K562 (cell line): Measurements from ENCODE around the gene TUBB2A. TPM values are rescaled to one million over a fixed set of nuclear protein-coding genes. Genes with fewer than 3 reads are reported as not detected.

Experiments used
- CTCF ChIP-seq, 3 experiments: IDR thresholded peaks in 2 of 3; conservative IDR thresholded peaks in 1 of 3; 2 replicates each; pipeline ENCODE4 v1.5.1; 2011 to 2012; ENCODE audit warnings: low read length in 3 of 3, mild to moderate bottlenecking in 3 of 3, control low read depth in 2 of 3, improper control_type of control experiment in 1 of 3, inconsistent platforms in 1 of 3, low read depth in 1 of 3, mixed read lengths in 1 of 3, moderate library complexity in 1 of 3; ENCODE audit not compliant: insufficient read depth in 2 of 3
- ETV6 ChIP-seq, 3 experiments: fragments of 150-350 bp in 1 of 3; sonication (generic) in 1 of 3; formaldehyde crosslinking in 1 of 3; IDR thresholded peaks; 2 replicates each; pipeline versions ENCODE4 v1.6.1 to v1.8.0; 2014 to 2022; ENCODE audit warnings: borderline replicate concordance in 2 of 3, low read depth in 2 of 3, antibody characterized with exemption in 1 of 3, low read length in 1 of 3, mild to moderate bottlenecking in 1 of 3, missing genetic modification reagents in 1 of 3
- FOXJ2 ChIP-seq: fragments of 200-800 bp; sonication (Bioruptor generic); IDR thresholded peaks from 2 replicates; pipeline ENCODE4 v1.6.1; 2016; ENCODE audit warnings: missing genetic modification characterization, missing compliant biosample characterization
- KLF1 ChIP-seq: fragments of 450-650 bp; IDR thresholded peaks from 2 replicates; pipeline ENCODE4 v1.6.1; 2016; ENCODE audit warnings: missing genetic modification characterization, missing compliant biosample characterization
- L3MBTL2 ChIP-seq: fragments of 450-650 bp; IDR thresholded peaks from 2 replicates; pipeline ENCODE4 v1.6.1; 2016; ENCODE audit warnings: mild to moderate bottlenecking, moderate library complexity
- MTA2 ChIP-seq: fragments of 450-650 bp; IDR thresholded peaks from 2 replicates; pipeline ENCODE4 v1.6.1; 2016; ENCODE audit warnings: low read depth
- NFXL1 ChIP-seq: fragments of 450-650 bp; formaldehyde crosslinking; IDR thresholded peaks from 2 replicates; pipeline ENCODE4 v1.4.0; 2021; ENCODE audit warnings: mild to moderate bottlenecking
- SIN3A ChIP-seq, 2 experiments: fragments of 150-350 bp in 1 of 2; IDR thresholded peaks; 2 replicates each; pipeline ENCODE4 v1.6.1; 2011 to 2016; ENCODE audit warnings: borderline replicate concordance in 2 of 2, low read depth in 2 of 2, low read length in 2 of 2, mild to moderate bottlenecking in 2 of 2, moderate library complexity in 2 of 2; ENCODE audit not compliant: control insufficient read depth in 1 of 2
- SMAD4 ChIP-seq: fragments of 250-450 bp; sonication (Bioruptor Pico); conservative IDR thresholded peaks from 2 replicates; pipeline ENCODE4 v1.8.0; 2021; ENCODE audit warnings: inconsistent platforms, mild to moderate bottlenecking, moderate library complexity
- SREBF2 ChIP-seq: sonication (generic); formaldehyde crosslinking; IDR thresholded peaks from 2 replicates; pipeline ENCODE4 v1.4.0; 2020; ENCODE audit warnings: mild to moderate bottlenecking, missing genetic modification reagents
- TEAD4 ChIP-seq, 2 experiments: sonication (generic) in 1 of 2; formaldehyde crosslinking in 1 of 2; IDR thresholded peaks; 2 replicates each; pipeline versions ENCODE4 v1.6.1 to v1.8.0; 2012 to 2022; ENCODE audit warnings: borderline replicate concordance in 1 of 2, inconsistent platforms in 1 of 2, low read length in 1 of 2, mild to moderate bottlenecking in 1 of 2, missing genetic modification reagents in 1 of 2
- TFAM ChIP-seq: fragments of 250-450 bp; sonication (Bioruptor Pico); conservative IDR thresholded peaks from 2 replicates; pipeline ENCODE4 v1.5.0; 2021; ENCODE audit warnings: mild to moderate bottlenecking, moderate library complexity
- TFE3 ChIP-seq: fragments of 450-650 bp; formaldehyde crosslinking; IDR thresholded peaks from 2 replicates; pipeline ENCODE4 v1.4.0; 2020; ENCODE audit warnings: mild to moderate bottlenecking, mixed read lengths
- ZNF217 ChIP-seq: sonication (generic); formaldehyde crosslinking; IDR thresholded peaks from 2 replicates; pipeline ENCODE4 v1.8.0; 2022; ENCODE audit warnings: mild to moderate bottlenecking, missing genetic modification reagents
- ZNF408 ChIP-seq: fragments of 250-450 bp; sonication (Bioruptor Pico); IDR thresholded peaks from 2 replicates; pipeline ENCODE4 v1.4.0; 2020; ENCODE audit warnings: low read depth, mild to moderate bottlenecking, moderate library complexity
- ZNF592 ChIP-seq: fragments of 450-650 bp; IDR thresholded peaks from 2 replicates; pipeline ENCODE4 v1.6.1; 2017; ENCODE audit warnings: antibody characterized with exemption, mild to moderate bottlenecking
- ZNF740 ChIP-seq, 3 experiments: fragments of 200-800 bp in 1 of 3; sonication (Bioruptor generic) in 1 of 3; sonication (generic) in 1 of 3; formaldehyde crosslinking in 1 of 3; IDR thresholded peaks; 2 replicates each; pipeline versions ENCODE4 v1.6.1 to v1.8.0; 2016 to 2022; ENCODE audit warnings: mild to moderate bottlenecking in 2 of 3, missing compliant biosample characterization in 2 of 3, missing genetic modification characterization in 2 of 3, missing genetic modification reagents in 1 of 3
- polyA plus RNA-seq, 8 experiments: library from polyadenylated mRNA; depleted of rRNA in 4 of 8; stranded (reverse) in 5 of 8; unstranded in 3 of 8; fragments of >200 nt; fragmentation: Nextera tagmentation in 2 of 8; fragmentation: Illumina TruSeq in 1 of 8; extraction: Ambion mirVana in 2 of 8; extraction: Trizol in 1 of 8; gene quantifications; 2 replicates each; pipeline versions ENCODE4 v1.2.1 to v1.2.3, GENCODE V29; 2011 to 2014; ENCODE audit warnings: inconsistent platforms in 1 of 8, missing spikeins in 1 of 8
- total RNA-seq, 7 experiments: library from RNA; depleted of rRNA in 6 of 7; stranded (reverse); fragments of >200 nt in 6 of 7; fragmentation: Illumina TruSeq in 2 of 7; extraction: Trizol in 2 of 7; gene quantifications; 2 replicates each; pipeline versions ENCODE4 v1.2.1 to v1.2.3, GENCODE V29; 2011 to 2021; ENCODE audit warnings: low replicate concordance in 1 of 7

TUBB2A gene
- total and polyA plus RNA-seq, 9 of the 15 experiments (the other 6 are each of a cell fraction or from before 2014, with no cell fraction given), result 3.6 to 92.1 (median 45.6) TPM

GRCh38 chr6:3175715-3176402, 18.5 kb upstream of the TUBB2A start (continued):
- TF ChIP-seq TFAM (no peak), CTCF (IDR thresholded peaks at IDR 0.05 in 2 of 3, conservative IDR thresholded peaks at IDR 0.05 in 1 of 3; ENCODE audit: insufficient read depth in 2 of 3, low read depth in 1 of 3, low read length in 3 of 3) (no peak), ZNF592 (0 out of 2 replicates have a peak, but pooled peaks have one; percentile 49), ZNF408 (CRISPR knock-in tag) (no peak), TEAD4 (IDR thresholded peaks at IDR 0.05; ENCODE audit: low read length) (no peak), TEAD4 (CRISPR knock-in tag; IDR thresholded peaks at IDR 0.05; ENCODE audit: borderline replicate concordance) (no peak), ZNF217 (CRISPR knock-in tag) (no peak), ZNF740 (CRISPR knock-in tag; IDR thresholded peaks at IDR 0.05) (peak; percentile 52; the same call in 1 of the 2 replicates), ZNF740 (tag; IDR thresholded peaks at IDR 0.05) (no peak), ETV6 (IDR thresholded peaks at IDR 0.05; ENCODE audit: borderline replicate concordance in 1 of 2, low read depth in 2 of 2, low read length in 1 of 2) (no peak), ETV6 (CRISPR knock-in tag; IDR thresholded peaks at IDR 0.05; ENCODE audit: borderline replicate concordance) (no peak), SIN3A (IDR thresholded peaks at IDR 0.05; ENCODE audit: borderline replicate concordance in 2 of 2, control insufficient read depth in 1 of 2, low read depth in 2 of 2, low read length in 2 of 2) (no peak), SREBF2 (CRISPR knock-in tag) (no peak), TFE3 (CRISPR knock-in tag) (no peak), NFXL1 (CRISPR knock-in tag) (no peak), KLF1 (tag) (0 out of 2 replicates have a peak, but pooled peaks have one; percentile 30), L3MBTL2 (peak; percentile 81), FOXJ2 (tag) (no peak), MTA2 (no peak), SMAD4 (CRISPR knock-in tag) (peak; percentile 31; the same call in 1 of the 2 replicates)
